GM13977 (cell line): ENCODE data around the gene CXCL3.

ENCODE experiments used
- DNase-seq: peaks from one replicate; pipeline ENCODE4 v3.0.0; 2012; ENCODE audit warnings: low spot score
- in situ Hi-C: fragments of 300-500 bp; cut with MboI; formaldehyde crosslinking; loops from one replicate; pipeline ENCODE4 v1.12.0; 2022; ENCODE audit warnings: low sequenced_read_pairs, low pct_unique_long_range_greater_than_20kb, mixed read lengths, inconsistent platforms; ENCODE audit not compliant: unreplicated experiment
- TF ChIP-seq, protein P1 (sequence below): IDR thresholded peaks from 2 replicates; pipeline ENCODE4 v1.5.1; 2012; ENCODE audit warnings: mild to moderate bottlenecking, control low read depth; ENCODE audit not compliant: insufficient read depth; ENCODE audit errors: extremely low read depth, missing control alignments

CXCL3 gene

GRCh38 chr4:73998040-73999011, 40.2 kb downstream of the CXCL3 start, which contains the start of gene CXCL5:
TSS of gene CXCL5 (minus strand) at chr4:73998677. CDS start at chr4:73998581, 96 bp downstream.
- TF ChIP-seq, protein P1, sequence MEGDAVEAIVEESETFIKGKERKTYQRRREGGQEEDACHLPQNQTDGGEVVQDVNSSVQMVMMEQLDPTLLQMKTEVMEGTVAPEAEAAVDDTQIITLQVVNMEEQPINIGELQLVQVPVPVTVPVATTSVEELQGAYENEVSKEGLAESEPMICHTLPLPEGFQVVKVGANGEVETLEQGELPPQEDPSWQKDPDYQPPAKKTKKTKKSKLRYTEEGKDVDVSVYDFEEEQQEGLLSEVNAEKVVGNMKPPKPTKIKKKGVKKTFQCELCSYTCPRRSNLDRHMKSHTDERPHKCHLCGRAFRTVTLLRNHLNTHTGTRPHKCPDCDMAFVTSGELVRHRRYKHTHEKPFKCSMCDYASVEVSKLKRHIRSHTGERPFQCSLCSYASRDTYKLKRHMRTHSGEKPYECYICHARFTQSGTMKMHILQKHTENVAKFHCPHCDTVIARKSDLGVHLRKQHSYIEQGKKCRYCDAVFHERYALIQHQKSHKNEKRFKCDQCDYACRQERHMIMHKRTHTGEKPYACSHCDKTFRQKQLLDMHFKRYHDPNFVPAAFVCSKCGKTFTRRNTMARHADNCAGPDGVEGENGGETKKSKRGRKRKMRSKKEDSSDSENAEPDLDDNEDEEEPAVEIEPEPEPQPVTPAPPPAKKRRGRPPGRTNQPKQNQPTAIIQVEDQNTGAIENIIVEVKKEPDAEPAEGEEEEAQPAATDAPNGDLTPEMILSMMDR: no peak
- DNase-seq: no peak
- in situ Hi-C loops: no loop called here

DNA sequence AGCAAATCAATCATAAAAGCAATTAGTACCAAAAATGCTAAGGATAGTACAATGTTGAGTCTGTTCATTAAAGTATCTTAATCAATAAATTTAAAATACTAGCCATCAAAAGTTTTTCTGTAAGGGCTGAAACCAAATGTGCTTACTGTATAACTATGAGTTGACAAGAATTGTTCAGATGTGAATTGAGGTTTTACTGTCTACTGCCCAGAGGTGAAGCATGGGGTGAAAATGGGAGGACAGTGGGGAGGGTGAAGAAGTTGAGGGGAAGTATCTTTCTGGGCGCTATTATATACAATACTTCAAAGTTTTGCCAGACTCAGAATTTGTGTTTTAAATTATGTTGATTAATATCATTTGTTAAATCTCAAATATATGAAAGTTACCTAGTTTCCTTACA, 46.4 kb downstream of the CXCL3 start:
- in situ Hi-C loops: no loop called here
- DNase-seq: no peak
- TF ChIP-seq, protein P1: no peak

DNA sequence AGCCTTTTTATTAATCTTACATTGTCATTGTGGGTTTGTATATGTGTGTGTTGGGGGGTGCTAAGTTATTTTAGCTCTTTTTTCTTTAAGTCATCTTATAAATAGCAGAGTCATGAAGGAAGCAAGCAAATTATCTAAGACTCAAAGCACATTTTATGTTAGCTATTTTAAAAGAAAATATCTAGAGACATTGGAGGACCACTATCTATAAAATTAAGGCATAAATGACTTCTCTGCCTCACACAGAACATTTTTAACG, 46.8 kb downstream of the CXCL3 start:
- in situ Hi-C loops: no loop called here
- no peak for DNase-seq
- TF ChIP-seq, protein P1: no peak

- in situ Hi-C loops: no loop called here
- no peak for DNase-seq
- TF ChIP-seq, protein P1: no peak
Measured at GRCh38 chr4:73990988-73991741, 47.3 kb downstream of the CXCL3 start.

DNA sequence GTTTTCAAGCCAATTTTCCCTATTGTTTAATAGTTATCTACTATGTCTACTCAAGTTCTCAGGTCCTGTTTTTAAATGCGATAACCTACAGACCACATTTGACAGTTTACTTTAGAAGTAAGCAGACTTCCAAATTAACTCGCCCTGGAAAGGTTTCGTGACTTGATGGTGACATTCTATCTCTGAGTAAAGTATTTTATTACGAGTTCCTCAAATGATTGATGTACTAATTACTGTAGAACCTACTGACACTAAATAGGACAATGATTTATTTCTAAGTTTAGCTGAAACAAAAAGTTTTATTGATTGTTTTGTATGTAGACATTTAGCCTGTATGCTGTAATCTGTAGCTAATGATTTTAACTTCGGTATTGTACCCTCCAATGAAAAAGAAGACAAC, 48.6 kb downstream of the CXCL3 start:
- in situ Hi-C loops: no loop called here
- TF ChIP-seq, protein P1: no peak
- no peak for DNase-seq

DNA sequence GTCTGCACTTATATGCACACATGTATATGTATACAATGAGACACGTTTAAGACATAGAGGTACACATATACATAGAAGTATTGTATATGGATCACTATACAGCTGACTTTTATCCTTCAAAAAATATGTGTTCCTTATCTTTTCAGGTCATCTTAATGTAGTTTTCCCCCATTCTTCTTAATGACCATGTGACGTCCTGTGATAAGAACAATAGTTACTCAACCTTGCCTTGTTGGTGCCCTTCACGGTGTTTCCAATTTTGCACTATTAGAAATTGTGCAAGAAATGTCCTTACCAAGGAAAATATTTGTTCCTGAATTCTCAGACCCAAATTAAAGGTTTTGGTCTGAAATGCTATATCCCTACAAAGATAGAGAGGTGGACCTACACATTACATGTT, 49.5 kb downstream of the CXCL3 start:
- DNase-seq: no peak
- TF ChIP-seq, protein P1: no peak
- in situ Hi-C loops: no loop called here
